Fibroblast of mammary gland (primary cell): ENCODE measurements around the gene BPIFB6.

Source experiments
- DNase-seq: peaks from one replicate; pipeline ENCODE4 v3.0.0-alpha.2; 2010; ENCODE audit warnings: low read depth
- H3K4me3 ChIP-seq: 2 replicates; pipeline ENCODE4 v1.5.1; 2011; ENCODE audit warnings: low read depth, mild to moderate bottlenecking, low read length, moderate library complexity; ENCODE audit not compliant: control insufficient read depth
- TF ChIP-seq, protein P1 (sequence below): conservative IDR thresholded peaks from 2 replicates; pipeline ENCODE4 v1.5.1; 2011; ENCODE audit warnings: low read depth, low read length, inconsistent platforms; ENCODE audit not compliant: control insufficient read depth, insufficient read depth

BPIFB6 gene

DNA sequence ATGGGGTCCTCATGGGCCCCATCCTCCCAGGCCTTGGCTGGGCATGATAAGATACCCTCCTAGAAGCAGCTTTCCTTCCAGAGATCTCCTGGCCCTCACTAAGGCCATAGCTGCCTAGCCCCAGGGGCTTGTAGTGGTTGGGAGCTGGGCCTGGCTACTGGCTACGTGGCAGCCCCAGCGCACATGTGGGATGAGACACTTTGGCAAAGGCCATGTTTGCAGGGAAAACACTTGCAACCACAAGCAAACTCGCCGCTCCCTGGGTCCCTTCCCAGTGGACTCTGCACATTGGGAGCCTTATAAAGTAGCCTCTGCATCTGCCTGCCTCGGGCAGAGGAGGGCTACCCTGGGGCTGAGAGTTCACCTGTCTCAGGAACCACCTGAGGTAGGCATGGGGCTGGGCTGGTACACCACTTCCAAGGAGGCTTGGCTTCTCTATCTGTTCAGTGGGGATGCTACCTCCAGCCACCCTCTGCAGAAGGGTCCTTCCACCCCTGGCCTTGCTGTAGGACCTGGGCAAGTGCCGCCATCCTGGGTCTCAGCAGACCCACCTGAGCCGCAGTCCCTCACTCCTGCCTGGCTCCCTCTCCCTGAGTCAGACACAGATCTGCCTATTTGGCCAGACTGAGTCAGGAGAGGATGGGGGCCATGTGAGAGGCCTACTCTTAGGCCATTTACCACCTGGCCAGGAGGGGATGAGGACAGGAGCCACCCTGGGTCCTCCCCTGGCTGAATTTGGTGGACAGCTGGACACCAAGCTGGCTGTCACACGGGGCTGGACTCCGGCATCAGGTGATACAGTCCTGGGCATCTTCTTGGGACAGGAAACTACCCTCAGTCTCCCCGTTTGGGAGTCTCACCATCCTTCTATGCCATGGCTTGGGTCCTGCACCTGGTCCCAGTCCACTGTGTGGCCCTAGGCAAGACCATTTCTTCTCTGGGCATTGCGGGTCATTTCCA is 23.8 kb upstream of the BPIFB6 start, which contains the start of gene BPIFB2:
Gene BPIFB2, plus strand, starts transcription at position 329 of the 960 bp plus-strand sequence. CDS start 871 bp downstream, outside the sequence.
- TF ChIP-seq, protein P1, sequence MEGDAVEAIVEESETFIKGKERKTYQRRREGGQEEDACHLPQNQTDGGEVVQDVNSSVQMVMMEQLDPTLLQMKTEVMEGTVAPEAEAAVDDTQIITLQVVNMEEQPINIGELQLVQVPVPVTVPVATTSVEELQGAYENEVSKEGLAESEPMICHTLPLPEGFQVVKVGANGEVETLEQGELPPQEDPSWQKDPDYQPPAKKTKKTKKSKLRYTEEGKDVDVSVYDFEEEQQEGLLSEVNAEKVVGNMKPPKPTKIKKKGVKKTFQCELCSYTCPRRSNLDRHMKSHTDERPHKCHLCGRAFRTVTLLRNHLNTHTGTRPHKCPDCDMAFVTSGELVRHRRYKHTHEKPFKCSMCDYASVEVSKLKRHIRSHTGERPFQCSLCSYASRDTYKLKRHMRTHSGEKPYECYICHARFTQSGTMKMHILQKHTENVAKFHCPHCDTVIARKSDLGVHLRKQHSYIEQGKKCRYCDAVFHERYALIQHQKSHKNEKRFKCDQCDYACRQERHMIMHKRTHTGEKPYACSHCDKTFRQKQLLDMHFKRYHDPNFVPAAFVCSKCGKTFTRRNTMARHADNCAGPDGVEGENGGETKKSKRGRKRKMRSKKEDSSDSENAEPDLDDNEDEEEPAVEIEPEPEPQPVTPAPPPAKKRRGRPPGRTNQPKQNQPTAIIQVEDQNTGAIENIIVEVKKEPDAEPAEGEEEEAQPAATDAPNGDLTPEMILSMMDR: no peak
- DNase-seq: no peak
- H3K4me3 ChIP-seq: no peak within 1 kb of the TSS

DNA sequence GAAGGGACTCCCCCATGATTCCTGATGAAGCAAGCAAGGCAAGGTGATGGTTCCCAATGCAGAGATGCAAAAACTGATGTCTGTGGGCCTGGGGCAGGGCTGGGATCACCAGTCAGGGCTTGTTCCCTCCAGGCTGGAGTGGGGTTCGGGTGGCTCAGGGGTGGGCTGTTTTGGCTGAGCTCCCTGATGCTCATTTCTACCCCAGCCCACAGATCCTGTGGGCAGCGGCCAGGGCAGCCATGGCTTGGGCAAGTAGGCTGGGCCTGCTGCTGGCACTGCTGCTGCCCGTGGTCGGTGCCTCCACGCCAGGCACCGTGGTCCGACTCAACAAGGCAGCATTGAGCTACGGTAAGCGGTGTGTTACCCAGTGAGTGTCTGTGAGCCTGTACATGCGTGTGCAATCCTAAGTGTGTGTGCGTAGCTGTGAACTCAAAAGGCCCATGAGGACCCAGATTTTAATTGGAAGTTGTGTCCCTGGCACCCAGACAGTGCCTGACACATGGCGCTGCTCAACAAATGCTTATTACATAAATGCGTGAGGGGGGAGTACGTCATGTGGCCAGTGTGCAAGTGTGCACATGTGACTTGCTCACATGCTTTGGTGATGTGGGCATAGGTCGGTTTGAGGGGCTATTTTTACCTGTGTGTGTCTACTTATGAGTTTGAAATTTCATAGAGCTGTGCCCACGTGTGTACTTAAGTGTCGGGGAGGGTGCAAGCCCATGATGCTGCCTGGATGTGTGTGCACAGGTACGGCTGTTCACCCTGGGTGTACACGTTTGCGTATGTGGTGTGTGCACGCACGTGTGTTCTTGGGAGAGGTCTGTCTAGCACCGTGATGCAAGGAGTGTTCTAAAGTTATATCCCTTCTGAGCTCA is 22.9 kb upstream of the BPIFB6 start:
- TF ChIP-seq, protein P1: no peak
- no peak overlapping the region for H3K4me3 ChIP-seq
- DNase-seq: no peak

DNA sequence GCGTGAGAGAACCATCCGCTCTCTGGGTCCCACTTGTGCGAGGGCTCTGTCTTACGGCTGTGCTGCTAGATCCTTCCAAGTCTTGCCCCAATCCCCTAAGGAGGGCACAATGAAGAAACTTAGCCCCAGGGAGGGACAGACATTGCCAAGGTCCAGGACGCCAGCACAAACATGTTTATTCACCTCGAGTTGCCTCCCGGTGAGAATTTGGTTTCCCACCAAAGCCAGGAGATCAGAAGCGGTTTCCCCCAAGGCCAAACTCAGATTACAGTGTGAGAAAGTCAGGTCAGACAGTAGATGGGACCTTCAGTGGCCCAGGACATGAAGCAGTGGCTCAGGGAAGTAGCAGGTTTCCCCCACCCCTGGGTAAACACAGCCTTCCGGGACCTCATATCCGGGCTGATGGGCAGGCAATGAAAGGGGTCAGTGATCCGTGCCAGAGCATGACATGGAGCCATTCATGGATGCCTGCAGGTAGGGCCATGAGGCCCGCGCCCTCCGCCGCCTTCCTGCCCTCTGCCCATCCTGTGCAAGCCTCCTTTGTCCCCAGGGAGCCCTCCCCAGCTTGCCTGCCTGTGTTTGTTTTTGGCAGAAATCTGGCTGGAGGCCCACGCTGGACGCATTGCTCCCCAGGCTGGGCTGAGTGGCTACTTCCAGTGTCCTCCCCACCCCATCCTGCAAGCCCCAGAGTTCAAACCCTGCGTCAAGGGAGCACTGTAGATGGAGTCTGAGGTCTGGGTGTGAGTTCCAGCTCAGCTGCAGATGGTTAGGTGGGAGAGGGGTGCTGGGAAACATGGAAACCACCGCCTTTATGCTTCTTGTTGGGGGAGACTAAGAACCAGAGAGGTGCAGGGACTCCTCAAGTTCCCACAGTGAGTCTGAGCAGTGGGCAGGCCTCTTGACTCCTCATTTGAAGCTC is 22.0 kb upstream of the BPIFB6 start:
- H3K4me3 ChIP-seq: no peak overlapping the region
- TF ChIP-seq, protein P1: no peak
- DNase-seq: no peak

DNA sequence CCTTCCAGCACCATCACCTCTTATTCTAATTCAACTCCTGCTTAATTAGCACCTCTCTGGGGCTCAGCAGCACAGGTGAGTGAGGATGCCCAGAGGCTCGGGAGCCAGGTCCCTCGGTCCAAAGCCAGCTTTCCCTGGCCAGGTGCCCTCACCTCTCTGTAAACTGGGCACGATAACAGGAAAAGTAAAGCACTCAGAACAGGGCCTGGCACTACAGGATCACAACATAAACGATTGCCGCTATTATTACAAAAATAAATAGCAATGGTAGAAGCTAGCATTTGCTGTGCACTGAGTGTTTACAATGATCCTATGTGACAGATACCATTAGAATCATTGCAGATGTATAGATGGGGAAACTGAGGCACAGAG is 21.3 kb upstream of the BPIFB6 start:
- DNase-seq: no peak
- TF ChIP-seq, protein P1: no peak
- H3K4me3 ChIP-seq: no peak overlapping the region

DNA sequence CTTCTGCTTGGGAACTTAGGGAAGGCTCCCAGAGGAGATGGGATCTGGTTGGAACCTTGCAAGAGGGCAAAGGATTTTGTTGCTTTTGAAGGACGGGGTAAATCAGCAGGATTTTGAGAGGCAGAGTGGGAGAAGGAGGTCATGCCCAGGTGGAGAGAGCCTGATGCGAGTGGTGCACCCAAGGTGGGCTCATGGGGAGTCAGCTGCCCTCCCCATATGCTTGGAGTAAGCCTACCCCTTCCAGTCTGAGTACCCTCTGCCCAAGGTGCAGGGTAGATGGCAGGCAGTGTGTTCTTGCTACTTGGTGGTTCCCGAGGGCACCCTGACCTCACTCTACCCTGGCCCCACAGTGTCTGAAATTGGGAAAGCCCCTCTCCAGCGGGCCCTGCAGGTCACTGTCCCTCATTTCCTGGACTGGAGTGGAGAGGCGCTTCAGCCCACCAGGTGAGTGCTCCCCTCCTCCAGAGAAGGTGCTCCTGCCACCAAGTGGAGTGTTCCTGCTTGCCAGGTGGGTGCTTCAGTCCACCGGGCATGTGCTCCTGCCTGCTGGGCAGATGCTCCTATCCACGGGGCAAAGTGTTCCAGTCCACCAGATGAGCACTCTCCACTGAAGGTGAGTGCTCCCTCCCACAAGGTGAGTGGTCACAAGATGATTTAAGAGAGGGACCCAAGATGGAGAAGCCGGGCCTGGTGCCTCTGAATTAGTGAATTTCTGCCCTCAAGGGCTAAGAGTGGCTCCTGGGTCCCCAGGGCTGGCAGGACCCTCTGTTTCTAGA is 20.6 kb upstream of the BPIFB6 start:
- DNase-seq: no peak
- TF ChIP-seq, protein P1: no peak
- H3K4me3 ChIP-seq: no peak overlapping the region
